Measurements from ENCODE around the gene ALDH8A1. TPM values are rescaled to one million over a fixed set of nuclear protein-coding genes. Genes with fewer than 3 reads are reported as not detected.

ALDH8A1 gene
- polyA plus RNA-seq, 3 donors: 0.77 TPM; not detected in 2

DNA sequence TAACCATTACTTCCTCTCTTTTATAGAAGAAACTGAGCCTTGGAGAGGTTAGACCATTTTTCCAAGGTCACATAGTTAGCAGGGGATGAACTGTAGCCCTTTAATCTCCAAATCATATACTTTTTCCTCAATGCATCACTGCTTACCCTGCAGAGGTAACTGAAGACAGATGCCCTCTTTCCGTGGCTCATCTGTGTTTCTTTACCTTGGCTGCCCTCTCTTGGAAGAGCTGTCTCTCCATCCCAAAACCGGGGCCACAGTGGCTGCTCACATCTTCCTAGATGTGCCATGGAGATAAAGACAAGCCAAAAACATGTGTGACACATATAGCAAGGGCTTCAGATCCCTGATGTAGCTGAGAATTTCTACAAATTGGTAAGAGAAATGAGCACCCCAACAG is 581 bp upstream of the ALDH8A1 start:
- Histone ChIP-seq H3K4me2 (replicated peaks; ENCODE audit: extremely low read depth, low read length, poor library complexity, severe bottlenecking) (no peak overlapping the region), H3K4me3 (replicated peaks in 1 of 3; ENCODE audit: low read depth in 2 of 3, low read length in 3 of 3) (no peak overlapping the region), H3K79me2 (ENCODE audit: insufficient read depth, low read length) (no peaks in the 10 kb centered on the region), H3K9ac (ENCODE audit: insufficient read depth, low read length, poor library complexity, severe bottlenecking) (no peak overlapping the region), H3K4me1 (ENCODE audit: control insufficient read depth in 1 of 2, insufficient read depth in 2 of 2, low read length in 2 of 2) (no peaks in the 10 kb centered on the region), H3K36me3 (replicated peaks in 1 of 2; ENCODE audit: control insufficient read depth in 1 of 2, insufficient read depth in 2 of 2, low read length in 2 of 2) (no peaks in the 10 kb centered on the region), H3K27ac (ENCODE audit: low read depth in 1 of 2, low read length in 2 of 2) (no peak overlapping the region), H3K27me3 (ENCODE audit: control insufficient read depth in 2 of 2, insufficient read depth in 2 of 2, low read length in 2 of 2) (no peaks in the 10 kb centered on the region), H4K20me1 (ENCODE audit: insufficient read depth, low read length) (no peaks in the 10 kb centered on the region), H3K9me3 (replicated peaks in 1 of 2; ENCODE audit: control insufficient read depth in 1 of 2, insufficient read depth in 1 of 2, low read length in 2 of 2) (no peaks in the 10 kb centered on the region), H2AFZ (ENCODE audit: insufficient read depth, low read depth, low read length, poor library complexity, severe bottlenecking) (no peak overlapping the region)
- H3K4me1 Mint-ChIP-seq: no peaks in the 10 kb centered on the region
- H3K27me3 Mint-ChIP-seq (ENCODE audit: low read depth in 3 of 3): peaks cover 0 to 3% (median 3%) of the 10 kb centered on the region in 3 donors
- no peak overlapping the region for H3K4me3 Mint-ChIP-seq
- 89% methylated on average over 1 of the region's 2 CpGs for WGBS (ENCODE audit: insufficient coverage)
- no peak for DNase-seq
- H3K9me3 Mint-ChIP-seq: peaks cover 0 to 2% (median 0%) of the 10 kb centered on the region in 7 donors
- TF ChIP-seq, protein P1, sequence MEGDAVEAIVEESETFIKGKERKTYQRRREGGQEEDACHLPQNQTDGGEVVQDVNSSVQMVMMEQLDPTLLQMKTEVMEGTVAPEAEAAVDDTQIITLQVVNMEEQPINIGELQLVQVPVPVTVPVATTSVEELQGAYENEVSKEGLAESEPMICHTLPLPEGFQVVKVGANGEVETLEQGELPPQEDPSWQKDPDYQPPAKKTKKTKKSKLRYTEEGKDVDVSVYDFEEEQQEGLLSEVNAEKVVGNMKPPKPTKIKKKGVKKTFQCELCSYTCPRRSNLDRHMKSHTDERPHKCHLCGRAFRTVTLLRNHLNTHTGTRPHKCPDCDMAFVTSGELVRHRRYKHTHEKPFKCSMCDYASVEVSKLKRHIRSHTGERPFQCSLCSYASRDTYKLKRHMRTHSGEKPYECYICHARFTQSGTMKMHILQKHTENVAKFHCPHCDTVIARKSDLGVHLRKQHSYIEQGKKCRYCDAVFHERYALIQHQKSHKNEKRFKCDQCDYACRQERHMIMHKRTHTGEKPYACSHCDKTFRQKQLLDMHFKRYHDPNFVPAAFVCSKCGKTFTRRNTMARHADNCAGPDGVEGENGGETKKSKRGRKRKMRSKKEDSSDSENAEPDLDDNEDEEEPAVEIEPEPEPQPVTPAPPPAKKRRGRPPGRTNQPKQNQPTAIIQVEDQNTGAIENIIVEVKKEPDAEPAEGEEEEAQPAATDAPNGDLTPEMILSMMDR (IDR thresholded peaks at IDR 0.05): no peak
- no peak overlapping the region for H3K27ac Mint-ChIP-seq
- H3K36me3 Mint-ChIP-seq: no peaks in the 10 kb centered on the region
- intact Hi-C loops (cut with micrococcal nuclease): no loop called here

DNA sequence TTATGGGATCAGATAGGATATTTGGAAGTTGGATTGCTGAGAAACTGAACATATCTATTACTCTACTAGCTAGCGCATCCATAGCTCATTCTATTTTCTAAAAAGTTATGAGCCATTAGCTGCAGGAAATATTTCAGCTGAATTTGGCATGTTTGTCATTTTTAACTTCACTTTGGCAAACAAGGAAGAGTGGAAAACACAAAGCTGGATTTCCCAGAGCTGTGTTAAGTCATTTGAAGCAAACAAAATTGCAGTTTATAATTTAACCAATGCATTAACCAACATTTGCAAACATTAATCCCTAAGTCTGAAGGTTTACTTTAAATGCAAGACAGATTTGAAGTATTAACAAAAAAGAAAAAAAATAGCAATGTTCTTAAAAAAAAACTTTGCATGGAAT is 1.2 kb downstream of the ALDH8A1 start:
- H3K27ac Mint-ChIP-seq: no peak overlapping the region
- intact Hi-C loops (cut with micrococcal nuclease): loop anchor here in 1 of 2 donors (10.0 kb wide), 1 partner anchor 794 kb away; no protein-coding TSS in a partner anchor

More for the DNA sequence above, 1.2 kb downstream of the ALDH8A1 start:
- Mint-ChIP-seq H3K27me3 (ENCODE audit: low read depth in 3 of 3) (peaks cover 0 to 3% (median 3%) of the 10 kb centered on the region in 3 donors), H3K4me3 (no peak overlapping the region), H3K9me3 (peaks cover 0 to 2% (median 0%) of the 10 kb centered on the region in 7 donors), H3K36me3 (no peaks in the 10 kb centered on the region), H3K4me1 (no peaks in the 10 kb centered on the region)
- Histone ChIP-seq H3K27me3 (ENCODE audit: control insufficient read depth in 2 of 2, insufficient read depth in 2 of 2, low read length in 2 of 2) (no peaks in the 10 kb centered on the region), H4K20me1 (ENCODE audit: insufficient read depth, low read length) (no peaks in the 10 kb centered on the region), H3K27ac (ENCODE audit: low read depth in 1 of 2, low read length in 2 of 2) (no peak overlapping the region), H3K4me3 (replicated peaks in 1 of 3; ENCODE audit: low read depth in 2 of 3, low read length in 3 of 3) (no peak overlapping the region), H3K79me2 (ENCODE audit: insufficient read depth, low read length) (no peaks in the 10 kb centered on the region), H3K4me1 (ENCODE audit: control insufficient read depth in 1 of 2, insufficient read depth in 2 of 2, low read length in 2 of 2) (no peaks in the 10 kb centered on the region), H2AFZ (ENCODE audit: insufficient read depth, low read depth, low read length, poor library complexity, severe bottlenecking) (no peak overlapping the region), H3K36me3 (replicated peaks in 1 of 2; ENCODE audit: control insufficient read depth in 1 of 2, insufficient read depth in 2 of 2, low read length in 2 of 2) (no peaks in the 10 kb centered on the region), H3K9me3 (replicated peaks in 1 of 2; ENCODE audit: control insufficient read depth in 1 of 2, insufficient read depth in 1 of 2, low read length in 2 of 2) (no peaks in the 10 kb centered on the region), H3K9ac (ENCODE audit: insufficient read depth, low read length, poor library complexity, severe bottlenecking) (no peak overlapping the region), H3K4me2 (replicated peaks; ENCODE audit: extremely low read depth, low read length, poor library complexity, severe bottlenecking) (no peak overlapping the region)
- no peak for DNase-seq
- TF ChIP-seq, protein P1 (IDR thresholded peaks at IDR 0.05): no peak
- WGBS (ENCODE audit: insufficient coverage): no CpG with 5 or more reads among the region's 1 CpG

All from CD14-positive monocyte (primary cell).